HuH-7.5 (cell line): ENCODE measurements around the gene STS.

Source experiments
- DNase-seq: peaks from one replicate; pipeline ENCODE4 v3.0.0; 2011; ENCODE audit warnings: low spot score

Gene STS, protein sequence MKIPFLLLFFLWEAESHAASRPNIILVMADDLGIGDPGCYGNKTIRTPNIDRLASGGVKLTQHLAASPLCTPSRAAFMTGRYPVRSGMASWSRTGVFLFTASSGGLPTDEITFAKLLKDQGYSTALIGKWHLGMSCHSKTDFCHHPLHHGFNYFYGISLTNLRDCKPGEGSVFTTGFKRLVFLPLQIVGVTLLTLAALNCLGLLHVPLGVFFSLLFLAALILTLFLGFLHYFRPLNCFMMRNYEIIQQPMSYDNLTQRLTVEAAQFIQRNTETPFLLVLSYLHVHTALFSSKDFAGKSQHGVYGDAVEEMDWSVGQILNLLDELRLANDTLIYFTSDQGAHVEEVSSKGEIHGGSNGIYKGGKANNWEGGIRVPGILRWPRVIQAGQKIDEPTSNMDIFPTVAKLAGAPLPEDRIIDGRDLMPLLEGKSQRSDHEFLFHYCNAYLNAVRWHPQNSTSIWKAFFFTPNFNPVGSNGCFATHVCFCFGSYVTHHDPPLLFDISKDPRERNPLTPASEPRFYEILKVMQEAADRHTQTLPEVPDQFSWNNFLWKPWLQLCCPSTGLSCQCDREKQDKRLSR

GRCh38 chrX:7147413-7147977 is at the start of gene STS:
Gene STS (plus strand): TSS chrX:7147712. CDS start chrX:7253200, 105,488 bp downstream.
- no peak for DNase-seq

DNA sequence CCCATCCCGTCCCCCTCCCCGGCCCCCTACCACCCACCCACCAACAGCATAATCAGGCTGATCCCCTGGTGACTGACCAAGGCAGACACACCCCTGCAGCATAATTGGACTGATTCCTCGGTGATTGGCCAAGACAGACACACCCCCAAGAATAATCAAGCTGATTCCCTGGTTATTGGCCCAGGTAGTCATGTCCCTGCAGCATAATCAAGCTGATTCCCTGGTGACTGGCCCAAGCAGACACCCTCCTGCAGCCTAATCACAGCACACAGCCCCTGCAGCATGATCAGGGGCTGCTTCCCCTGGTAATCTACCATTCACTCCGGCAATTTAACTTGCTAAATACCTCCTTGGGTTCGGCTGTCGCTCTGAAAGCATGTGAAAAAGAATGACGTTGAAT is 47.5 kb upstream of the STS start:
- no peak for DNase-seq

DNA sequence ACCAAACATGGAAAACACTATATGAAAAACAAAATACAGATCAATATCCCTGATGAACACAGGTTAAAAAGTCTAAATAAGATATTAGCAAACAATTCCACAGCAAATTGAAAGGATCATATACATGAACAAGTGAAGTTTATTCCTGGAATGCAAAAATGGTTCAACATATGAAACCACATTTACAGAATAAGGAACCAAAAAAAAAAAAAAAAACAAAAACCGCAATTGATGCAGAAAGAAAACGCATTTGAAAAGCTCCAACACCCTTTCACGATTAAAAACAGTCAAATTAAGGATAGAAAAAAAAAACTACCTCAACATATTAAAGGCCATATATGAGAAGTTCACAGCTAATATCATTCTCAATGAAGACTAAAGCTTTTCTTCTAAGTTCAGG is 45.4 kb upstream of the STS start:
- no peak for DNase-seq

GRCh38 chrX:7106649-7107048 is 40.9 kb upstream of the STS start:
- no peak for DNase-seq

GRCh38 chrX:7108030-7108429 is 39.5 kb upstream of the STS start:
- DNase-seq = no peak

GRCh38 chrX:7109049-7109531 is 38.4 kb upstream of the STS start:
- no peak for DNase-seq

DNA sequence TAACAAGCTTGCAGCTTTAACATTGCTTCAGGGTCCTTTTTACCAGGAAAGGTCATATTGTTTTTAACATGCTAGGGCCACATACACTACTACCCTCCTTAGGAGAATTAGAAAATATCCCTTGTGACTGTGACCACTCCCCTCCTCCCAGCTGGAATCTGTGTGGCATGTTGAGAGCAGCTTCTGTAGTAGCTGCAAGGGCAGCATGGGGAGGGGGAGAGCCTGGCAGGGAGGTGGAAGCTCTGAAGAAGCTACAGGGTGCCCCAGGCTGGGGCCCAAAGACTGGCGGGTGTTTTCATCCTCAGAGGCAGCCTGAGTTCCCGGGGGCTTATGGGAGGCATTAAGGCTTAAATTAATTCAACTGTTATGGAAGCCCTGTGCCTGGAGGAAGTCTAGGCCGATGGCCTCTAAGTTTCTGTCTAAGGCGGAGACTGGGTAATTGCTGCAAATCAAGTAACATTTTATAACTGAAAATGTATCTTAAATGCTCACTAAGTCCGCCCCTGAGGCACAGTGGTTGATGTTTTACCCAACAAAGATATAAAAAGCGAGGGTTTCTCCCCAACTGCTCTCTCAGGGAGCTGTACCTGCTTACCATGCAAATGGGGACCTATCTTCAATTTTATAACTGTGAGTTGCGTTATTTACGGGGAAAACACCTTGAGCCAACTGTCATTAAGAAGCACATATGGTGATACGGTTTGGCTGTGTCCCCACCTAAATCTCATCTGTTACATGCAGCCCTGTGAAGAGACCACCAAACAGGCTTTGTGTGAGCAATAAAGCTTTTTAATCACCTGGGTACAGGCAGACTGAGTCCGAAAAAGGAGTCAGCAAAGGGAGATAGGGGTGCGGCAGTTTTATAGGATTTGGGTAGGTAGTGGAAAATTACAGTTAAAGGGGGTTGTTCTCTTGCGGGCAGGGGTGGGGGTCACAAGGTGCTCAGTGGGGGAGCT is 37.4 kb upstream of the STS start:
- DNase-seq = no peak

DNA sequence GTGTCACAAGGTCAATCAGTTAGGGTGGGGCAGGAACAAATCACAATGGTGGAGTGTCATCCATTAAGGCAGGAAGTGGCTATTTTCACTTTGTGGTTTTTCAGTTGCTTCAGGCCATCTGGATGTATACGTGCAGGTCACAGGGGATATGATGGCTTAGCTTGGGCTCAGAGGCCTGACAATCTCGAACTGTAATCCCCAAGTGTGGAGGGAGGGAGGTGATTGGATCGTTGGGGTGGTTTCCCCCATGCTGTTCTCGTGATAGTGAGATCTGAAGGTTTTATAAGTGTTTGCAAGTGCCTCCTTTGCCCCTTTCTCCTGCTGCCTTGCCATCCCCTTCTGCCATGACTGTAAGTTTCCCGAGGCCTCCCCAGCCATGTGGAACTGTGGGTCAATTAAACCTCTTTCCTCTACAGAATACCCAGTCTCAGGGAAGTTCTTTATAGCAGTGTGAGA is 36.7 kb upstream of the STS start:
- DNase-seq = no peak

DNA sequence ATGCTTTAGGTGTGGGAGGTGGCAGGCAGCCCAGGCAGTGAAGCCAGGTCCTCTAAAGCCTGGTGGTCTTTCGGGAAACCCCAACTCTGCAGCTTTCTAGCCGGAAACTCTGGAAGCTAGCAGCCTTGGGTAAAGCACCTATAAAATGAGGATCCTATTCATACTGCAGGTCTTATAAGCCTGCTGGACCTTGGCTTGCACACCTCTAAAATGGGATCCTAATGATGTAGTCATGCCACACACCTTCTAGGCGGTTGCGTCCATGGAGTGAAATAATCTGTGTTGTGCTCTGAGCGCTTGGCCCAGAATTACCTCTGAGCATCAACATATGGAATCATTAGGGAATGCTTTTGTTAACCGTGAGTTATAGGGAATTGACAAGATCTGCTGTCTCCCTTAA is 36.0 kb upstream of the STS start:
- DNase-seq = no peak

DNA sequence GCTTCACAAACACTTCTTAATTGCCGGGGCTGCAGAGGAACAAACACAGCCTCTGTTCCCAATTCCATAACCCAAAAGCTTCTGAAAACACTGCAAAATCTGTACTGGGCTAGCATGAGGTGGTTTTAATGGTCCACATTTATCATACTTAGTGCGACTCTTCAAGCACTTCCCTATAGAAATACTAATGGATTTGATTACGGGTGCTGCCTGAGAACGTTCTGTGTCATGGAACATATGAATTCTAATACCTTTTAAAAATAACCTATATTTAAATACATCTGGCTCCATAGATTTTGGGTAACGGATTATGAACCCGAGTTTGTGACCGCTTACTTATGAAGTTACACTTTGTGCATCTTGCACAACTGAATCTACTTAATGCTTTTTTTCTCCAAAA is 35.4 kb upstream of the STS start:
- no peak for DNase-seq

DNA sequence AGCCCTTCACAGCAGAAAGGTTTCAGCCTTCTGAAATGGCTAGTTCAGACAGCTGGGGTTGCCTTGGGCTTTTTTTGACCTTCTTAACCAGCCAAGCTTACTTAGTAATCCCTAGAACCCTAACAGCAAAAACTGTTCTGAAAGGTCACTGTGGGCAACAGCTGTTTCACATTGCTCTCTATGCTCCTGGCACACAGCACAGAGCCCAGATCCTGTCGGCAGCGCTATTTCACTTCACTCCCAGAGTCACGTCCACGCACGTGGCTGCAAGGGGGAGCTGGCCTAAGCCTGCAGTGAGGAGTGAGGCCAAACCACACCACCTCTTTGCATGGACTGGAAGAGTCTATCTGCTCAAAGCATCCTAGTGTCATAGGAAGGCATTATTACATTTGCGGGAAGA is 32.0 kb upstream of the STS start:
- DNase-seq = no peak

DNA sequence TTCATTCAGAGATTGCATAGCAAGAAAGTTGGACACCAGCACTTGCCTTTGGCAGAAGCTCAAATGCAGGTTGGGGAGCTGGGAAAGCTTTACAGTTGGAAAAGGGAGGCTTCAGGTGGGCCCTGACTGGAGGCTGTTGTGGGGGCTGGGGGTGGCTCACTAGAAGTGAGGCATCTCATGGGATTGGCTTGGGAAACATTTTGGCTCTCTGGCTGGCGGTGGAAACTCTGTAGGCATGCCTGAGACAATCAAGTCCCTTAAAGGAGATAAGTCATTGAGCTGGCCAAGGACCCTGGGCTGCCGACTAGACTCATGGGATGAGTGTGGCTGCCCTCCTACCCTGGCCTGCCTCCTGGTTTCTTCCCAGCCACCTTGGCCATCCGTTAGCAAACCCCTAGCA is 31.4 kb upstream of the STS start:
- DNase-seq = no peak

DNA sequence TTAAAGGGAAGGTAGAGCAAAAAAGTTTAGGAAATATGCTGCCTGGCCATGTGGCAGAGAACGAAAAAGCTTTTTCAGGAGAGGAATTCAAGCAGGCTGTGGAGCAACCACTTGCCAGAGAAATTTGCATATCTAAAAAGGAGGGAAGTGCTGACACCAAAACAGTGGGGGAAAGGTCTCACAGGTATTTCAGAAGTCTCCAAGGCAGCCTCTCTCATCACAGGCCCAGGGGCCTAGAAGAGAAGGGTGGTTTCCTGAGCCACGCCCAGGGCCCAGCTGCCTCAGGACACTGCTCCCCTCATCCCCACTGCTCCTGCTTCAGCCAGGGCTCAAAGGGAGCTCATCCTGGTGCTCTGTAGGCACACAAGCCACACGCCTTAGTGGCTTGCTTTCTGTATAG is 29.9 kb upstream of the STS start:
- no peak for DNase-seq

- DNase-seq = no peak
These were observed 27.3 kb upstream of the STS start for GRCh38 chrX:7119950-7120877.

- no peak for DNase-seq
These were observed 26.7 kb upstream of the STS start for GRCh38 chrX:7120878-7121219.

GRCh38 chrX:7127056-7127455 is 20.5 kb upstream of the STS start:
- DNase-seq = no peak

- no peak for DNase-seq
These were observed 15.9 kb upstream of the STS start for GRCh38 chrX:7131621-7132020.

DNA sequence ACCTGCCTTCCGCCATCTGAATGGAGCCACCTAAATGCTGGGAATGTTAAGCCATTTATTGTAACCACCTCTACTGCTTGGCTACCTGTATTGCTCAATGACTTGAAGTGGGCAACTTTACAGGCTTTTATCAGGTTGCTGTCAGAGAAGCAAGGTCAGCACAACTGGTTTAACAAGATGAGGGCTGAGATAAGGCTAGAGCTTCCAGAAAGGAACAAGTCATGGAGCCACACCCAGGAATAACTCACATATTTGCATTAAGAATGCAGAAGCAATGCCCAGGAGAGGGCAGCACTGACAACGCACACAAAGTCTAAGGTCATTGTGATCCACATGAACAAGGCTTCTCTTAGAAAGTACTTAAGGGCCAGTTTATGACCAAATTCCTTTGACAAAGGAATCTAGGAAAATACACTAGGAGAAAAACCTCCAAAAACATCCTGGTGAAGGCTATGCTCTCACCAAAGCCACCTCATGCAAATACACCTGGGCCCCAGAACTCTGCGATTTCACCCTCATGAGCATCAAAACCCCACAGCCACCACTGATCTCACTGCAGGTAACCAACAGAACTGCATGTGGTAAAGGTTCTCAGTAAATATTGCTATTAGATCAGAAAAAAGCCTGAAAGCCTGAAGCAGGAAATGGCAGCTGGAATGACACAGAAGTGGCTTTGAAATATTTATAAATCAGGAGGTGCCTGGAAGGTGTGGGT is 15.0 kb upstream of the STS start:
- no peak for DNase-seq

GRCh38 chrX:7133050-7133440 is 14.5 kb upstream of the STS start:
- DNase-seq = no peak

DNA sequence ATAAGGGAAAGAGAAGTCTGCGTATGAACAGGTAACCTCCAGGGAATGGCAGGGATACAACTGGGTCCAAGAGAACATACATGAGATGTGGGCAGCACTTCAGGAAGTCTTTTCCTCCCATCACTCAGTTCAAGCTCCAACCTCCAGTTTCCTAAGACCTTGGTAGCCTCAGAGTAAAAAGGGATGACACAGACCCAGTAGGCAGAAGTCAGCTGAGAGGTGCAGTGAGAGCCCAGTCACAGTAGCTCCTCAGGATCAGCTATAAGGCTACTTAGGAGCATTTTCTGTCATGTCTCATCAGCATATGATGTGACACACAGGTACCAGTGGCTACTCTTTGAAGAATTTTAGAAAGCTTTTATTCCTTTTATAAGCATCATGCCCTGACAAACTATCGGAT is 12.5 kb upstream of the STS start:
- DNase-seq = no peak
